ENCODE measurements around the gene DYRK3. TPM values are rescaled to one million over a fixed set of nuclear protein-coding genes. Genes with fewer than 3 reads are reported as not detected.

Gene DYRK3
- total and polyA plus RNA-seq, 10 of the 15 experiments (the other 5 are each of a cell fraction or from before 2014, with no cell fraction given) = 1.6 to 12.9 (median 10.3) TPM

GRCh38 chr1:206608108-206608698 is 27.1 kb upstream of the DYRK3 start:
- H4K20me1 ChIP-seq (ENCODE audit: control insufficient read depth, insufficient read depth) = no peaks in the 10 kb centered on the region
- H3K9ac ChIP-seq (ENCODE audit: control insufficient read depth, insufficient read depth, low read length) = no peak overlapping the region
- peak overlapping the region; percentile 74 for H3K4me2 ChIP-seq (ENCODE audit: control insufficient read depth, insufficient read depth)
- peak overlapping the region; percentile 61; the same call in 1 of the 2 replicates for H3K4me3 ChIP-seq
- CTCF ChIA-PET = interaction anchor here (0.7 to 11.3 kb wide), 36 partner anchors 8 to 571 kb away, joined by 3 to 197 read pairs (median 8); partner anchors contain the start of genes DYRK3 and IKBKE
- SMC1A ChIA-PET (ENCODE audit: uncharacterized antibody, unreplicated experiment) = interaction anchor here (0.8 to 5.5 kb wide), 13 partner anchors 11 to 201 kb away, joined by 3 to 70 read pairs (median 6); partner anchors contain the start of gene DYRK3
- H3K4me1 ChIP-seq (ENCODE audit: control insufficient read depth, insufficient read depth, low read length) = peaks cover 31% of the 10 kb centered on the region
- no peak for TF ChIP-seq SP1 (IDR thresholded peaks at IDR 0.05; ENCODE audit: low read depth, low read length)
- no peak for TF ChIP-seq FOXK2 (IDR thresholded peaks at IDR 0.05)
- peak; percentile 77 for TF ChIP-seq YY1 (IDR thresholded peaks at IDR 0.05; ENCODE audit: low read depth, low read length)
- no peak for TF ChIP-seq LARP7 (IDR thresholded peaks at IDR 0.05)
- TF ChIP-seq ZNF384 (IDR thresholded peaks at IDR 0.05; ENCODE audit: borderline replicate concordance, low read depth, low read length) = peak; percentile 66; the same call in 1 of the 2 replicates
- TF ChIP-seq, protein P1, sequence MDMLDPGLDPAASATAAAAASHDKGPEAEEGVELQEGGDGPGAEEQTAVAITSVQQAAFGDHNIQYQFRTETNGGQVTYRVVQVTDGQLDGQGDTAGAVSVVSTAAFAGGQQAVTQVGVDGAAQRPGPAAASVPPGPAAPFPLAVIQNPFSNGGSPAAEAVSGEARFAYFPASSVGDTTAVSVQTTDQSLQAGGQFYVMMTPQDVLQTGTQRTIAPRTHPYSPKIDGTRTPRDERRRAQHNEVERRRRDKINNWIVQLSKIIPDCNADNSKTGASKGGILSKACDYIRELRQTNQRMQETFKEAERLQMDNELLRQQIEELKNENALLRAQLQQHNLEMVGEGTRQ (IDR thresholded peaks at IDR 0.05; ENCODE audit: borderline replicate concordance, low read depth, low read length) = no peak
- TF ChIP-seq SMC3 (IDR thresholded peaks at IDR 0.05; ENCODE audit: borderline replicate concordance, low read length) = peak; percentile 68; the same call in 1 of the 2 replicates
- 0 out of 2 replicates have a peak, but pooled peaks have one; percentile 8 for TF ChIP-seq MEF2A (IDR thresholded peaks at IDR 0.05; ENCODE audit: insufficient read depth, low read depth, low read length)
- no peak for TF ChIP-seq FOS (IDR thresholded peaks at IDR 0.05; ENCODE audit: borderline replicate concordance, extremely low read depth, insufficient read length)
- TF ChIP-seq CHD4 (IDR thresholded peaks at IDR 0.05) = no peak
- no peak for TF ChIP-seq CBFB (IDR thresholded peaks at IDR 0.05; ENCODE audit: low read depth)
- no peak for TF ChIP-seq GABPA (IDR thresholded peaks at IDR 0.05; ENCODE audit: low read depth)
- TF ChIP-seq, protein P2, sequence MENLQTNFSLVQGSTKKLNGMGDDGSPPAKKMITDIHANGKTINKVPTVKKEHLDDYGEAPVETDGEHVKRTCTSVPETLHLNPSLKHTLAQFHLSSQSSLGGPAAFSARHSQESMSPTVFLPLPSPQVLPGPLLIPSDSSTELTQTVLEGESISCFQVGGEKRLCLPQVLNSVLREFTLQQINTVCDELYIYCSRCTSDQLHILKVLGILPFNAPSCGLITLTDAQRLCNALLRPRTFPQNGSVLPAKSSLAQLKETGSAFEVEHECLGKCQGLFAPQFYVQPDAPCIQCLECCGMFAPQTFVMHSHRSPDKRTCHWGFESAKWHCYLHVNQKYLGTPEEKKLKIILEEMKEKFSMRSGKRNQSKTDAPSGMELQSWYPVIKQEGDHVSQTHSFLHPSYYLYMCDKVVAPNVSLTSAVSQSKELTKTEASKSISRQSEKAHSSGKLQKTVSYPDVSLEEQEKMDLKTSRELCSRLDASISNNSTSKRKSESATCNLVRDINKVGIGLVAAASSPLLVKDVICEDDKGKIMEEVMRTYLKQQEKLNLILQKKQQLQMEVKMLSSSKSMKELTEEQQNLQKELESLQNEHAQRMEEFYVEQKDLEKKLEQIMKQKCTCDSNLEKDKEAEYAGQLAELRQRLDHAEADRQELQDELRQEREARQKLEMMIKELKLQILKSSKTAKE (IDR thresholded peaks at IDR 0.05; ENCODE audit: low read depth, poor library complexity, severe bottlenecking) = peak; percentile 23
- no peak for TF ChIP-seq CREM (IDR thresholded peaks at IDR 0.05; ENCODE audit: low read depth)
- peak; percentile 76 for TF ChIP-seq SMARCA5 (IDR thresholded peaks at IDR 0.05)
- no peak for TF ChIP-seq SIN3A (IDR thresholded peaks at IDR 0.05; ENCODE audit: low read depth, low read length)
- TF ChIP-seq RAD21 (IDR thresholded peaks at IDR 0.05; ENCODE audit: insufficient read depth, low read depth, low read length) = peak; percentile 76
- TF ChIP-seq CTCF (IDR thresholded peaks at IDR 0.05 in 2 of 3, conservative IDR thresholded peaks at IDR 0.05 in 1 of 3; ENCODE audit: control insufficient read depth in 2 of 3, extremely low read depth in 1 of 3, insufficient read depth in 1 of 3, low read depth in 3 of 3, low read length in 3 of 3) = peak; percentile 83 to 91 (median 83)
- DNase-seq (ENCODE audit: low read depth, low spot score) = no peak
- H3K9me3 ChIP-seq (replicated peaks; ENCODE audit: control insufficient read depth, insufficient read depth, low read length) = no peaks in the 10 kb centered on the region
- BruUV-seq (replicated peaks) = no TSS peak
- H3K36me3 ChIP-seq (ENCODE audit: control insufficient read depth in 2 of 2, insufficient read depth in 2 of 2, low read length in 1 of 2) = peaks cover 0 to 15% of the 10 kb centered on the region in 2 experiments; a peak in 3 of 4 replicates
- H2AFZ ChIP-seq (ENCODE audit: control insufficient read depth, low read depth, low read length) = no peak overlapping the region
- WGBS (ENCODE audit: insufficient coverage, insufficient replicate concordance, low lambda C conversion rate, missing lambda C conversion rate) = 44% methylated on average over 7 of the region's 7 CpGs
- in situ Hi-C loops (cut with MboI) (no loop called here), intact Hi-C loops (cut with micrococcal nuclease; ENCODE audit: unreplicated experiment) (loop anchor here (1.0 to 10.0 kb wide), 5 partner anchors 51 to 197 kb away; no protein-coding TSS in a partner anchor)
- H3K27me3 ChIP-seq (replicated peaks in 1 of 2; ENCODE audit: control insufficient read depth in 2 of 2, insufficient read depth in 2 of 2, low read length in 1 of 2) = no peaks in the 10 kb centered on the region
- H3K27ac ChIP-seq (ENCODE audit: control insufficient read depth, insufficient read depth) = peak overlapping the region; percentile 89
- RAD21 ChIA-PET (ENCODE audit: unreplicated experiment) = interaction anchor here (0.6 to 4.1 kb wide), 11 partner anchors 23 to 111 kb away, joined by 3 to 45 read pairs (median 6); partner anchors contain the start of gene DYRK3
- POLR2A ChIA-PET = interaction anchor here (0.6 to 2.4 kb wide), 5 partner anchors 23 to 311 kb away, joined by 3 to 16 read pairs (median 3); partner anchors contain the start of gene DYRK3
- FAIRE-seq = peak; percentile 49
- peaks cover 25% of the 10 kb centered on the region for H3K79me2 ChIP-seq (ENCODE audit: control insufficient read depth, insufficient read depth, low read length)
- ATAC-seq = peak; percentile 37
